ENCODE data around the gene PAFAH1B1. TPM values are rescaled to one million over a fixed set of nuclear protein-coding genes. Genes with fewer than 3 reads are reported as not detected.
"Not testable (repeated sequence)": the region's sequence is repeated elsewhere in the genome, so short reads cannot be mapped to it uniquely, and the experiment has no call there.

The PAFAH1B1 gene
- total RNA-seq, 1 experiment from 2014 or later = 114 TPM

- Mint-ChIP-seq H3K9me3 (peaks cover 20% of the 10 kb centered on the region), H3K27me3 (ENCODE audit: low read depth) (no peaks in the 10 kb centered on the region; the same call in 1 of the 2 replicates), H3K4me3 (no peak overlapping the region), H3K27ac (no peak overlapping the region), H3K4me1 (peaks cover 19% of the 10 kb centered on the region), H3K36me3 (peaks cover 34% of the 10 kb centered on the region)
- ChIA-PET POLR2A (no interaction called here), CTCF (no interaction called here)
- no peak for DNase-seq (ENCODE audit: low spot score)
- TF ChIP-seq GABPB1 (CRISPR knock-in tag; IDR thresholded peaks at IDR 0.05) (no peak), USF2 (CRISPR knock-in tag; IDR thresholded peaks at IDR 0.05) (no peak)
- no peak for ATAC-seq
Measured at GRCh38 chr17:2621241-2621640, 27.8 kb downstream of the PAFAH1B1 start.

GRCh38 chr17:2621951-2622405 is 28.5 kb downstream of the PAFAH1B1 start:
- Mint-ChIP-seq H3K27ac (peak overlapping the region; percentile 82), H3K9me3 (peaks cover 23% of the 10 kb centered on the region), H3K36me3 (peaks cover 38% of the 10 kb centered on the region), H3K4me1 (peaks cover 23% of the 10 kb centered on the region)
- CTCF ChIA-PET; DNase-seq (ENCODE audit: low spot score); ATAC-seq; H3K27me3 Mint-ChIP-seq (ENCODE audit: low read depth); H3K4me3 Mint-ChIP-seq; POLR2A ChIA-PET: not testable (repeated sequence)

GRCh38 chr17:2622721-2623301 is 29.4 kb downstream of the PAFAH1B1 start:
- peaks cover 28% of the 10 kb centered on the region for H3K4me1 Mint-ChIP-seq
- H3K36me3 Mint-ChIP-seq = peaks cover 46% of the 10 kb centered on the region
- POLR2A ChIA-PET; ATAC-seq; H3K4me3 Mint-ChIP-seq; H3K27ac Mint-ChIP-seq; CTCF ChIA-PET; DNase-seq (ENCODE audit: low spot score); H3K27me3 Mint-ChIP-seq (ENCODE audit: low read depth): not testable (repeated sequence)
- peaks cover 32% of the 10 kb centered on the region for H3K9me3 Mint-ChIP-seq

GRCh38 chr17:2624292-2624731 is 30.9 kb downstream of the PAFAH1B1 start:
- DNase-seq (ENCODE audit: low spot score) = no peak
- POLR2A ChIA-PET = no interaction called here
- CTCF ChIA-PET = no interaction called here
- peaks cover 33% of the 10 kb centered on the region for H3K9me3 Mint-ChIP-seq
- H3K4me1 Mint-ChIP-seq = peaks cover 43% of the 10 kb centered on the region
- H3K27ac Mint-ChIP-seq = peak overlapping the region; percentile 90
- peaks cover 46% of the 10 kb centered on the region for H3K36me3 Mint-ChIP-seq
- H3K4me3 Mint-ChIP-seq = peak overlapping the region; percentile 37; the same call in 1 of the 2 replicates
- H3K27me3 Mint-ChIP-seq (ENCODE audit: low read depth) = no peaks in the 10 kb centered on the region; the same call in 1 of the 2 replicates
- 0 out of 2 replicates have a peak, but pooled peaks have one; percentile 23 for TF ChIP-seq ETV6 (CRISPR knock-in tag; IDR thresholded peaks at IDR 0.05)
- no peak for TF ChIP-seq ERG (CRISPR knock-in tag; IDR thresholded peaks at IDR 0.05)
- no peak for TF ChIP-seq ZNF263 (CRISPR knock-in tag; IDR thresholded peaks at IDR 0.05; ENCODE audit: low read depth)
- TF ChIP-seq EMX1 (CRISPR knock-in tag; IDR thresholded peaks at IDR 0.05) = no peak
- ATAC-seq = no peak

- H3K27me3 Mint-ChIP-seq (ENCODE audit: low read depth); H3K4me3 Mint-ChIP-seq; ATAC-seq; DNase-seq (ENCODE audit: low spot score): not testable (repeated sequence)
- POLR2A ChIA-PET = interaction anchor here (0.6 kb wide), 1 partner anchor 75 kb away, joined by 5 read pairs; no protein-coding TSS in a partner anchor
- Mint-ChIP-seq H3K27ac (peak overlapping the region; percentile 84), H3K4me1 (peaks cover 67% of the 10 kb centered on the region), H3K36me3 (peaks cover 38% of the 10 kb centered on the region), H3K9me3 (peaks cover 25% of the 10 kb centered on the region)
- CTCF ChIA-PET = interaction anchor here (0.6 to 0.7 kb wide), 2 partner anchors 159 to 244 kb away, joined by 3 to 4 read pairs; no protein-coding TSS in a partner anchor
Measured at GRCh38 chr17:2626626-2627219, 33.3 kb downstream of the PAFAH1B1 start.

GRCh38 chr17:2628922-2629321 is 35.5 kb downstream of the PAFAH1B1 start:
- H3K27me3 Mint-ChIP-seq (ENCODE audit: low read depth) = not testable (repeated sequence)
- H3K4me1 Mint-ChIP-seq = peaks cover 65% of the 10 kb centered on the region

More at GRCh38 chr17:2628922-2629321, 35.5 kb downstream of the PAFAH1B1 start:
- Mint-ChIP-seq H3K27ac (peak overlapping the region; percentile 2), H3K36me3 (peaks cover 16% of the 10 kb centered on the region), H3K9me3 (peaks cover 13% of the 10 kb centered on the region)
- POLR2A ChIA-PET; CTCF ChIA-PET; ATAC-seq; DNase-seq (ENCODE audit: low spot score); H3K4me3 Mint-ChIP-seq: not testable (repeated sequence)

Measured in WTC11 (cell line).